WERI-Rb-1 (cell line): ENCODE measurements around the gene A2ML1.

Experiments used
- DNase-seq: peaks from one replicate; pipeline ENCODE4 v3.0.0-alpha.2; 2020
- H3K27ac ChIP-seq: fragments of 250-450 bp; sonication (Bioruptor Pico); 2 replicates; pipeline ENCODE4 v1.5.1; 2020; ENCODE audit warnings: mild to moderate bottlenecking, moderate library complexity
- H3K27me3 ChIP-seq: fragments of 250-450 bp; sonication (Bioruptor Pico); 2 replicates; pipeline ENCODE4 v1.5.1; 2021; ENCODE audit warnings: mild to moderate bottlenecking, low read depth, moderate library complexity; ENCODE audit not compliant: insufficient read depth, severe bottlenecking
- H3K36me3 ChIP-seq: fragments of 250-450 bp; sonication (Bioruptor Pico); 2 replicates; pipeline ENCODE4 v1.5.1; 2020; ENCODE audit warnings: mild to moderate bottlenecking, moderate library complexity
- H3K4me3 ChIP-seq: 2 replicates; pipeline ENCODE4 v1.5.1; 2011; ENCODE audit warnings: low read depth, mild to moderate bottlenecking, control low read depth, low read length
- H3K9me3 ChIP-seq: fragments of 250-450 bp; sonication (Bioruptor Pico); 2 replicates; pipeline ENCODE4 v1.5.1; 2021; ENCODE audit warnings: mild to moderate bottlenecking, moderate library complexity; ENCODE audit not compliant: severe bottlenecking
- CTCF ChIP-seq: IDR thresholded peaks from 2 replicates; pipeline ENCODE4 v1.5.1; 2011; ENCODE audit warnings: low read depth, mild to moderate bottlenecking, control low read depth, inconsistent platforms, low read length

The A2ML1 gene

GRCh38 chr12:8903646-8904045 is 81.2 kb downstream of the A2ML1 start:
- Histone ChIP-seq H3K36me3 (no peaks in the 10 kb centered on the region), H3K27ac (no peak overlapping the region), H3K27me3 (no peaks in the 10 kb centered on the region), H3K9me3 (no peaks in the 10 kb centered on the region), H3K4me3 (no peak overlapping the region)
- TF ChIP-seq CTCF, result no peak
- no peak for DNase-seq

- no peaks in the 10 kb centered on the region for H3K27me3 ChIP-seq
- no peak overlapping the region for H3K4me3 ChIP-seq
These were observed 82.2 kb downstream of the A2ML1 start for GRCh38 chr12:8904665-8905064.

GRCh38 chr12:8905546-8905945 is 83.1 kb downstream of the A2ML1 start:
- Histone ChIP-seq H3K36me3 (no peaks in the 10 kb centered on the region), H3K27ac (no peak overlapping the region), H3K9me3 (no peaks in the 10 kb centered on the region), H3K4me3 (no peak overlapping the region), H3K27me3 (no peaks in the 10 kb centered on the region)
- DNase-seq, result no peak
- TF ChIP-seq CTCF, result no peak

More at GRCh38 chr12:8904665-8905064, 82.2 kb downstream of the A2ML1 start:
- H3K9me3 ChIP-seq, result no peaks in the 10 kb centered on the region
- TF ChIP-seq CTCF, result no peak
- no peak overlapping the region for H3K27ac ChIP-seq
- no peak for DNase-seq
- H3K36me3 ChIP-seq, result no peaks in the 10 kb centered on the region

- DNase-seq, result no peak
- no peak overlapping the region for H3K27ac ChIP-seq
These were observed 84.1 kb downstream of the A2ML1 start for GRCh38 chr12:8906266-8907180.

GRCh38 chr12:8907513-8907912 is 85.1 kb downstream of the A2ML1 start:
- no peaks in the 10 kb centered on the region for H3K36me3 ChIP-seq
- no peaks in the 10 kb centered on the region for H3K27me3 ChIP-seq
- H3K4me3 ChIP-seq, result no peak overlapping the region
- no peak for TF ChIP-seq CTCF
- no peak for DNase-seq
- H3K27ac ChIP-seq, result no peak overlapping the region
- H3K9me3 ChIP-seq, result no peaks in the 10 kb centered on the region

More at GRCh38 chr12:8906266-8907180, 84.1 kb downstream of the A2ML1 start:
- Histone ChIP-seq H3K27me3 (no peaks in the 10 kb centered on the region), H3K4me3 (no peak overlapping the region), H3K36me3 (no peaks in the 10 kb centered on the region), H3K9me3 (no peaks in the 10 kb centered on the region)
- no peak for TF ChIP-seq CTCF
